KG1 (cell line): ENCODE data around the gene RPS15.

Experiments
- DNase-seq: peaks from one replicate; lab custom pipeline; 2025; lab: John Stamatoyannopoulos, UW

RPS15 gene

DNA sequence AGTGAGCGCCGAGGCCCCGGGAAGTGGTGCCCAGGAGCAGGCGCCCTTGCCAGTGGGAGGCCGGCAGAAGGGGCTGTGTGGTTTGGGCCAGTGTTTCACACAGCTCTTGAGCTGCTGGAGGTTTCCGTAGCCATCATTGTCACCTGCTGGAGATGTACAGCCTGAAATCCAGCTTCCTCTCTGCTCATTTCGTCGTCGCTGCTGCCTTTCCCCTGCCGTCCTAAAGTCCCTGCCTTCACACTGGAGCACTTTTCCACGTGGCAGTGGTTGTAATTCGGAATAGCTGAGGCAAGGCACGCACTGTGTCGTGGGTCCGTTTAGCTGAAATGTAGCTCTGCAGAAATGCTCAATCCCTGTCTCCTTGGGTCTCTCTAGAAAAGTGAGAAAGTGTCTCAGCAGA is 17.6 kb upstream of the RPS15 start:
- no peak for DNase-seq

DNA sequence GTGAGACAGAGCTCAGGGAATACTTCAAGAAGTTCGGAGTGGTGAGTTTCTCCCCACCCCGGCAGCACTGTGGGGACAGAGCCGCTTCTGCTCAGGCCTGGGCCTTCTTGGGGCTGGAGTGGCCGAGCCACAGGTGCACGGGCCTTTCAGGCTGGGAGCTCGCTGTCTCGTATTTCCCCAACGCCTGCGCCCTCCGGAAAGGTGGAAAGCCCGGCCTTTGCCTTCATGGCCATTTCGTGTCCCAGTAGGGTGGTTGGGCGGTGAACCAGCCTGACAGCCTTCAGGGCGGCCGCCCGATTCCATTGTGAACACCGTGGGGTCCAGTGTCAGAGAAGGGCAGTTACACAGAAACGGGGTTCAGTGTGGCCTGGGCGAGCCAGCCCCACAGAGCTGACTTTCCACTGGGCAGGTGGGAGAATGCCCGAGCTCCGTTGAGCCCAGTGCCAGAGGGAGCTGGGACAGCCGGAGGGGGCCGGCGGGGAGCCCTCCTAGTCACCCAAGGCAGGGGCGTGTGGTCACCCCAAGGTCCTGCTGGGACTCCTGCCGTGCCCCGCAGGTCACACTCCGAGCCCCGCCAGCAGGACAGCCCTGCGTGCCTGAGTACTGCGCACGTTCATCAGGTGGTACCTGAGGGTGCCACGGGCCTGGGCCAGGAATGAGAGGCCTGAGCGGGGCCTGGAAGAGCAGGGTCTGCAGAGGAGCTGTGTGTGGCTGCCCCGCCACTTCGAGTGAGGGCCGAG is 16.8 kb upstream of the RPS15 start:
- no peak for DNase-seq

DNA sequence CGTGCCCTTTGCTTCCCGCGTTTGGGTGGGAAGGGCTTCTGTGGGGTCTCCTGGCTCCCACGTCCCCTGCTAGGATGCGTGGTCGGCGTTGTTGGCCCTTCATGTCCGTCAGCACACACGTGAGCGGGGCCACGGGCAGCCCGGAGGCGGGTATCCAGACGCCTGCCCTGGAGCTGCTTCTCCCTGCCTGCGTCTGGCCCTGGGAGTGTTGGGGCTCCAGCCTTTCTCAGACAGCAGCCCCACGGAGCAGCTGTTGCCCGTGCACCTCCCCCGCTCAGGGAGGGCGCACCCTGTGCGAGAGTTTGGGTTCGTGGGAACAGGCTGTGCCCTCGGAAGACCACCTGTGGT is 16.3 kb upstream of the RPS15 start:
- DNase-seq, result no peak

- no peak for DNase-seq
Observed at GRCh38 chr19:1422360-1422759, 15.8 kb upstream of the RPS15 start.

DNA sequence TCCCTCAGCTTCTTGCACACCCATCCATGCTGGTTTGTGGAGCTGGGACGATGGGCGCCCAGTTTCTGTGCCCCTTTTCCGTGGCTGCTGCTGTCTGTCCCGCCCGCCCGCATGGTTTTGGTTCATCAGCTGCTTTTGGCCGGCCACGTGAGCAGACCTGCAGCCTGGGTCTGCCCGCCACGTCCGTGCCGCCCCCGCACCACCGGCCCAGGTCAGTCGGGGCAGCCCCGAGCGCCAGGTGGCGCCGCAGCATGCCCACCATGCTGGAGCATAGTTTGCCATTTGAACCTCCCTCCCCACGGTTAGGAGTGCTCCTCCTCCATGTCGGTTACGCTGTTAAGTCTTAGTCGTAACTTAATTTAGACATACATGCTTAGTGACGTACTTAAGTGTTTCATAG is 15.3 kb upstream of the RPS15 start:
- DNase-seq, result no peak

GRCh38 chr19:1423436-1424191 is 14.6 kb upstream of the RPS15 start:
- no peak for DNase-seq

GRCh38 chr19:1424192-1424955 is 13.8 kb upstream of the RPS15 start:
- DNase-seq, result no peak

GRCh38 chr19:1425102-1425837 is 12.9 kb upstream of the RPS15 start:
- no peak for DNase-seq

GRCh38 chr19:1425902-1426301 is 12.3 kb upstream of the RPS15 start:
- DNase-seq, result no peak

- DNase-seq, result no peak
Observed at GRCh38 chr19:1426736-1427135, 11.5 kb upstream of the RPS15 start.

DNA sequence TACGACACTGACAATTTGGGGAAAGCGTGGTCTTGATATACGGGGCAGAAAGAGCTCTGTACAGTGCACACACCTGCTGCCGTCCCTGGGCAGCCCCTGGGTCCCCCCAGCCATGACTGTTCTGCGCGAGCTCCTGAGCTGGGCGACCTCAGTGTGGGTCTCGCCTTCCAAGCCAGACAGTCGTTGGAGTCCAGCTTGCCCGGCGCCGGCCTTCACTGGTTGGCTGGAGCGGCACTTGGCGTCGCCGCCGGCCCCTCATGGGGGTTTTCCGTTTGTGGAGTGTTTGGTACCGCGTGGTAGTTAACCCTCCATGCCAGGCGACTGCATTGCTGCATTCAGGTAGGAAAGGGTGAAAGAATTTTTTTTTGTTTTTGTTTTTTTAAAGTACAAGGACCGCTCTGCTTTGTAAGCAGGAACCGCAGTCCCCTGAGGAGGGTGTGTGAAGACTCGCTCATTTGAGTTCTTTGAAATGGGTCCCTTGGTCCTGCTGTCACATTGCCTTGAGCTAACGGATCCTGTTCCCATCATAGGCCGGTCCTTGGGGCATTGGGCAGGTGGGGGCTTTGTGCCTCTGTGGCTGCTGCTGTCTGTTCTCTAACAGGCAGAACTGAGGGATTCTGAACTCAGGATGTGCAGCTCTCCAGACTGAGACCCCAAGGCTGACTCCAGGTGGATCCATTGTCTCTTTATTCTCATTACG is 10.8 kb upstream of the RPS15 start:
- DNase-seq, result no peak

DNA sequence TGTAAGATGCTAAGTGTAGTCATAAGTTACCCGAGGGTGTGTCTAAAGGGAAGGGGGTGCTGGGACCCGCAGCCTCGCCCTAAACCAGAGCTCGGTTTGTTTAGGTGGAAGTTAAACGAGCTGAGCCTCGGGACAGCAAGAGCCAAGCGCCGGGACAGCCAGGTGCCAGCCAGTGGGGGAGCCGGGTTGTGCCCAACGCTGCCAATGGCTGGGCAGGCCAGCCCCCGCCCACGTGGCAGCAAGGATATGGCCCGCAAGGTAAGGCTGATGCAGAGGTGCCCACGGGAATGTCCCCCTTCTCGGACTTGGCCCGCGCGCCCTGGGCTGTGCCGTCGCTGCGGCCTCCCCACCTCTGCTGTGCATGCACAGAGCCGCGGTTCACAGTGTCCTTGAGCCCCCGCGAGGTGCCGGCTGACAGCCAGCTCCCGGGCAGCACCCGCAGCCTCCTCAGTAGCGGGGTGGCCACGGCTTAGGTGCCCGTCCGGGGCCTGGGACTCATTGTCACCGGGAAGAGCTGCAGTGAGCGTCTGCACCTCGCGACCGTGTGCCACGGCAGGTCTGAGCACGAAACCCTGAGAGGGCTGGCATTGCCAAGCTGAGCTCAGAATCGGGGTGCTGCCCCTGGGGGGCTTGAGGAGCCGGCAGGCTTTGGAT is 9.3 kb upstream of the RPS15 start:
- no peak for DNase-seq

- no peak for DNase-seq
Observed at GRCh38 chr19:1429750-1430149, 8.4 kb upstream of the RPS15 start.

DNA sequence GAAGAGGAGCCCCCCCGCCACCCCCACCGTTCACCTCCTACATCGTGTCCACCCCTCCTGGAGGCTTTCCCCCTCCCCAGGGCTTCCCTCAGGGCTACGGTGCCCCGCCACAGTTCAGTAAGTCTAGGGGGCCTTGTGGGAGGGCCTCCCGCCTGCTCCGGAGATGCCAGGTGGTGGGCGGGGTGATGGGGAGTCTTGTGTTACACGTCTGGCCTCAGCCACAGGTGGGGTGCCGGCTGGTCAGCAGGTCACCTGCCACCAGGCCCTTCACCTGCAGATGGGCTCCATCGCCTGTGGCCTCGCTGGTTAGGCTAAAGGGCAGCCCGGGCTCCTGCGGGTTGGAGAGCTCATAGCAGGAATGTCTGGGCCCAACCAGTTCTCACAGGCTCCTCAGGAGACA is 8.0 kb upstream of the RPS15 start:
- DNase-seq, result no peak

DNA sequence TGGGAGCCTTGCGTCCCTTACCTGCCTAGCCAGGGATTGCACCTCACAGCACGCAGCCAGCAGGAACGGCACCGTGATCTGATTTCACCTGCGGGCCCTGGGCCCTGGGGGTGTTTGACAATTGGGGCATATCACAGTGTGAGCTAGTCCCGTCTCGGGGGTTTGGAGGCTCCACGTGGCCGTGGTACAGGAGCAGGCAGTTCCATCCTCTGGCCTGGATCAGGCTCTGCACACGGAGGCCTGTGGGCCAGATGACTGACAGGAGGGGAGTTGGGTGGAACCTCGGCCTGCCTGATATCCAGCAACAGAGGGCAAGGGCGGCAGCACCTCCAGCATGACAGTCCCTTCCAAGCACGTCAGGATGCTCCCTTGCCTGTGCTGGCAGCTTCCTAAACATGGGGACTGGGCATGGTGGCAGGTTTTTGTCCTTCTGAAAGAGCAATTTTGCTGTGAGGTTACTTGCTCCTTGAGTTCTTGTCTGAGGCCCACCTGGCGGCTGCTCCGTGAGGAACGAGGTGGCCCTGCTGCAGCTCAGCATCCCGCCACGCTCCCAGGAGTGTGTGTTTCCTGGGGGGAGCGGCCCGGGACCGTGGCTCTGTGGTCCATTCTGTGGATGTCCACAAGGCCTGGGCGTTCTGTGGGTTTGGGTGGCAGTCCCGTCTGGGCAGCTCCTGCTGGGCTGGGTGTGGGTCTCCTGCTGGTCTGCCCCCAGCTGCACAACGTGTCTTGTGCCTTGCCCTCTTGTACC is 6.3 kb upstream of the RPS15 start:
- DNase-seq, result no peak

- DNase-seq, result no peak
Observed at GRCh38 chr19:1432507-1432887, 5.7 kb upstream of the RPS15 start.

DNA sequence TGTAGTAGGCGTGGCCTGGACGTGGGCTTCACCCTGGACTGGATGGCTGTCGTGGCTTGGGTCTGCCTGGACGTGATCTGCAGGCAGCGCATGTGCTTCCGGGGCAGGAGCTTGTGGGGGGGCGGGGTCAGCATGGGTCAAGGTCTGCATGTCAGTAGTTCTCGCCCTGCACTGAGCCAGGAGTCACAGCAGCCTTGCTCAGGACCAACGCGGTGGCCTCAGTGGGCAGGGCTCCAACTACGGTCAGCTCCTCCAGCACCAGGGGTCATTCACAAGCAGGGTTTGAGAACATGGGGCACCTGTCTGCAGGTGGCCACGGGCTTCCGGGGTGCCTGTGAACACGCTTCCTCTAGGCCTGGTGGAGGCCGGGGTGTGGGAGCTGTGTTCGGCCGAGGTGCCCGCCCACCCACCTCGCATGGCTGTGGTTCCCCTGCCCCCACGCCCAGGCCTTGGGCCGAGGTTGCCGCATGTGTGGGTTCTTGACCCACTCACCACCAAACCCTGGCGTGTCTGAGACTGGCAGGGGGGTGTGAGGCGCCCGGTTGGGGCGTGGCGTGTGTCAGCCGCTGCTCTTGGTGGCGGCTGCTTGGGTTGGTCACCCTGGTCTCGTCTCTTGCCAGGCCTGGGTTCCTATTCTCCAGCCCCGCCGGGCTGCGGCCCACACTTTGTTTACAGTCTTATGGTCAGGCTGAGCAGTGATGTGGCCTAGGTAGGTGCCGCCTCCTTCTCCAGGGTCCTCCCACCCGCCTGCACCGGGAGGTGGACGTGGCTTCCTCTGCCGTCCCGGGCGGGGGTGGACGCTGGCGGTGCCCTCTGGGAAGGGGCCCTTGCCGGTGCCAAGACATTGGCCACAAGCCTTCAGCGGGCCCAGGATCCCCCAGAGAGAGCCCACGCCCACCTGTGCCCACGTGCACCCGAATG is 4.8 kb upstream of the RPS15 start:
- DNase-seq, result no peak

DNA sequence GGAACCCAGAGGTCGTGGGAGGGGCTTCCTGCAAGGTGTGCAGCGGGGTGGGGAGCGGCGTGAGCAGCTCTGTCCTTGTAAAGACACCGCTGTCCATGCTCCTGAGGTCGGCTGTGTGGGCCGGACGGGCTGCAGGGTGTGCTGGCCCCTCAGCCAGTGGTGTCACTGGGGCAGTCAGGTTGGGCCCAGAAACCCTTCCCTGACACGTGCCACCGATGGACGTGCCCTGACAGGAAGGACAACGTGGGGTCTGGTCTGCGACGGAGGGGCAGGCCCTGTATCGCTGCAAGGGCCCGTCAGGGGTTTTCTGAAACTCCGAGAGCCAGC is 4.2 kb upstream of the RPS15 start:
- no peak for DNase-seq

- DNase-seq, result no peak
Observed at GRCh38 chr19:1434577-1435060, 3.6 kb upstream of the RPS15 start.
